Middle frontal gyrus (tissue), 1 donor: ENCODE results near the gene UBAC2.

Source experiments
- DNase-seq: peaks from one replicate; pipeline ENCODE4 v3.0.0-alpha.2; 2015; ENCODE audit warnings: low spot score; ENCODE audit errors: extremely low spot score

Gene UBAC2

DNA sequence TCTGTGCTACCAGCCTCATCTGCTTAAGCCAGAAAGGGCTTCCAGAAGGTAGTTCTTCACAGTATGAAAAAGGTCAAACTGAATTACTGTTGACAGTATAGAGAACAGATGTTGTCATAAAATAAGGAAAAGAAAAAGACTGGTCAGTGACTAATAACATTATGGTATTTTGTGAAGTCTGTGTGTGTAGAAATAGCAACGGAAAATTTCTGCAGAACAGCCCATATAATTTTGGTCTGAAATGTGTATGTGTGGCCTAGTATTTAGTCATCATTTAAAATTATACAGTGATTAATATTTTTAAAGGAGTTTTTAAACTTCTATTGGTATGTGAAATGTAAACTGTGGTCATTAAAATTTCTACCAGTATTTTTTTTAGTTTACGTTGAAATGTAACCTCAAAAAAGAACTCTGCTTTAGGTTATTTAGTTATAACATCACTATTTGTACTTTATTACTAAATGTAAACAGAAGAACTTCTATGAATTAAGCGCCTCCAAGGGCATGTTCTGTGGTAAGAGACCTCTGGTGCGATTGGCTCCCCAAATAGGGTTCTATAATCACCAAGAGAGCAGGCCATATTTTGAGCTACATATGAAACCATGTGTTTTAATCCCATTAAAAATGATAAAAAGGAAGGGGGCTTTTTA, 109.9 kb downstream of the UBAC2 start:
- no peak for DNase-seq

DNA sequence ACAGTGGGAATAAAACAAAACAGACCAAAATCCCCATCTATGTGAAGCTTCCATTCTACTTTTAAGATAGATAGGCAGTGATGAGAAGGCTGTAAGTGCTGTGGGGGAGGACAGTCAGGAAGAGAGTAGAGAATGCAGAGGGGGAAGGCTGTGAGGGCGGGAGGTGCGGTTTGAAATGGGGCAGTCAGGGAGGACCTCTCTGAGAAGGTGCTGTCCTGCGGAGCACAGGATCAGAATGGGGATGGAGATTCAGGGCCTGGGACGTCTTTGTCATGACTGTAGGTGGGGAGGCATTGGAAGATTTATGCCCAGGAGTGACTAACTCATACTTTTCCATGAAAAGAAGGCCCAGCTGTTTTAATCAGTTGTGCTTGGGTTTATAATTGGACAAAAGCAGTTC, 110.5 kb downstream of the UBAC2 start:
- DNase-seq, result no peak

DNA sequence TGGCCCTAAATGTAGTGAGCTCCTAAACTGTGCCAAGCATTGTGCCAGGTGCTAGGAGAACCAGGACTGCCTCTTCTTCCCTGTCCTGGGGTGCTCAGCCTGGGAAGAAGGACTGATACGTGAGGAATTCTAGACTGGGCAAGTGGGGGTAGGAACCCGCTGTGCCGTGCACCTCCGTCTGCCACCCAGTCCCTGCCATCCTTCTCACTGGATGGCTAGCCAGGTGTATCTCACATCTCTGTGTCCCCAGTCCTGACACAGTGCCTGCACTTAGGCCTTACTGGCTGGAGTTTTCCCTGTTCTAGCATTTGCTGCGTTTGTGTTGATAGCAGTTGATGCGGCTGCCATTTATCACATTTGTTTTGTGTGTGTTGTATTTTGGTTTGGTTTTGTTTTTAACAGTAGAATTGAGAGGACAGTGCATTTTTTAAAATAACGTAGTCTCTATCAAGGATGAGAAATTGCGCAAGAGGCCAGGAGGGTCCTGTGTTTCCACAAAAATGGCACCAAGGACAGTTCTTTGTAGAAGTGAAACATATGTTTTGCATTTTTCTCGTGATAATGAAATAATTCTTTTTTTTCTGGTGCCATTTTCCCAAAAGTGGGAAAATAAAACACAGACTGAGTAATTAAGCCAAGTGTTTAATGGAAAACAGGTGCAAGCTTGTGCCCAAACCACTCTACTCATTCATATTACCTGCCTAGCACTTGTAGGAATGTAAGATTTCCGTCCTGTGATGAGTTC, 111.3 kb downstream of the UBAC2 start:
- DNase-seq, result no peak

DNA sequence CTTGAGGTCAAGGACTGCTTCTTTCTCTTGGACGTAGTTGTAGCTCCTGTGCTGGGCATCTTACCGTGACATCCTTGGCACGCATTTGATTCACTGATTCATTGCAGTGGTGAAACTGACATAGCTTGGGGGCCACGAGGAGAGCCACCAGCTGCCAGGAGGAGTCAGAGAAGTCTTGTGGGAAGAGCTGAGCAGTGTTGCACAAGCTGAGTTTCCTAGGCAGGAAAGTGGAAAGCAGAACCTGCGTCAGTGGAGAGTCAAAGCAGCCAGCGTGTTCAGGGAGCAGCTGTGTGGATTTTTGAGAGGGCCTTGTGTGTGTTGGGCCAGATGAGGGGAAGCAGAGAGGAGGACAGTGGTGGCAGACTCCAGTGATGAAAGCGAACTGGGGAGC, 111.8 kb downstream of the UBAC2 start:
- DNase-seq, result no peak

DNA sequence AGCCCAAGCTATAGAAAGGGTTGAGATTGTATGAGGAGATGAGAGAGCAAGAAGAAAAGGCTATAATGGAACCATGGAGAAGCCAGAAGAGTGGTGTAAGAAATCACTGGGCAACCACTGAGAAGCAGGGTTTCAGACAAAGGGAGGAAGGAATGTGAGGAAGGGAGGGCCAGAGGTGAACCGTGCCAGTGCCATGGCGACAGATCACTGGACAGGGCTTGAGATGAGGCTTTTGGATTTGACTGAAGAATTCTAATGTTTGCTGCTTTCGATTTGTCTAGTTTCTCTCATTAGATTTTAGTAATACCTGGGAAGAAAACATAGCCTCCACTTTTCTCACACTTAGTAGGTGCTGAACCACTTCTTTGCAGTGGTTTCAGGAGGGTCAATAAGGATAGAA, 112.8 kb downstream of the UBAC2 start:
- no peak for DNase-seq

DNA sequence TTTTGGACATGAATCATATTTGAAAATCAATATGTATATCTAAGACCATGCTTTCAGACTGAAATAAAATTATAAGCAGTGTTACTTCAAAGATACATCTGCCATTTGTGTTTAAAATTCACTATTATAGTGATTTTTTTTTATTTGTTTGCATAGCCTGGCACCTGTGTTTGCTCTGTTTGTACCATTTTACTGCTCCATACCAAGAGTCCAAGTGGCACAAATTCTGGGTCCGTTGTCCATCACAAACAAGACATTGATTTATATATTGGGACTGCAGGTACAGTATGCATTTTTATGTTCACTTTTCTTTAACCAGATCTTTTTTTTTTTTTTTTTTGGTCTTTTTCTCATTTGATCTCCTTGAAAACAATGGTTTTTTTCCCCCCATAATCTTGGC, 113.3 kb downstream of the UBAC2 start:
- DNase-seq, result no peak

DNA sequence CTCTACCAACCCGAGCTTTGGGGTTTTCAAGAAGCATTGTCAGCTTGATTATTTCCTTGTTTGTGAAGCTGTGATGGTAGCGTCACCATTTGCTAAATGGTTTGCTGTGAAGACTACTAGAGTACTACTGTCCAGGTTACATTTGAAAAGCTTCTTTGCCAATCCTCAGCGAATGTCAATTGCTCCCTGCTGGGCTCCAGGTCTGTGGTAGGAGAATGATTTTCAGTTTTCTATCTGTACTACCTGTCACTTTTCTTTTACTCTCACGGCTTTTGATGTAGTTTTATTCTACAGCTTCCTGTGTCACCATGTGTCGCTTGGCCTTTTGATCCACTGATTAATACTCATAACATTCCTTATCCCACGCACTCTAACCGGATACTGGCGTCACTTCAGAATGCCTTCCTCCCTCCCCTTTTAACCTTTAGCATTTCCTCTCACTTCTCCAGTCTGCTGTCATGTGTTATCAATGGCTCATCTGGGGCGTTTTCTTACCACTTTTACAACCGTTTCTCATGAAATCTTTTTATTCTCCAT, 114.1 kb downstream of the UBAC2 start:
- no peak for DNase-seq

DNA sequence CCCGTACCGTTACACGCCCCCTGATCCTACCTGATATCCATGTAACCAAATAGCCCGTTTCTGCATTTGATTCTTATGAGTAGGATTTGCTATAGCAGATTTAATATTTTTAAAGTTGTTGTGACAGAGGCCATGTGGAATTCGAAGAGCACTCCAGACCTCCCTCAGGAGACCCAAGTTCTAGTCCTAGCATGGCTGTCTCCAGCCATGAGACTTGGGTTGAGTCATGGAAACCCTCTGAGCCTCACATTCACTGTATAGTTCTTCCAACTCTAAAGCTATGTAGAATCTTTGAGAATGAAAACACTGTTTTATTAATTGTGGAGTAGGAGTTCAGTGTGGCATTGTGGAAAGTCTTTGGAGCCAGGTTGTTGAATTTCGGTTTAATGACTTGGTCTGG, 114.5 kb downstream of the UBAC2 start:
- DNase-seq, result no peak

DNA sequence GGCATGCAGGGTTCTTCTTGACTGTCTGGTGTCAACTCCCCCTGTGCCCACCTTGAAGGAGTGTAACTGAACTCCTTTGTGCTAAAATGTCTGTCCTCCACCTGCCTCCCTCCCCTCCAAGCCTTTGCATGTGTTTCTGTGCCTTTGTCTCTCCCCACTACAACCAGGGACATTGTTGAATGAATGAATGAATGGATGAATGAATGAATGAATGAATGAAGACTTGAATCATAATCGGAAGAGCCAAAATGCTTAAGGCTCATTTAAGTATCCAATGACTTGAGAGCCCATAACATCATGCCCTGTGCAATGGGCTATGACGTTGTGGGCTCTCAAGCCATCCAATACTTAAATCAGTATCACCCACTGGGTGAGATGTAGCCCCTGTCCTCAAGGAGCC, 115.6 kb downstream of the UBAC2 start:
- no peak for DNase-seq

DNA sequence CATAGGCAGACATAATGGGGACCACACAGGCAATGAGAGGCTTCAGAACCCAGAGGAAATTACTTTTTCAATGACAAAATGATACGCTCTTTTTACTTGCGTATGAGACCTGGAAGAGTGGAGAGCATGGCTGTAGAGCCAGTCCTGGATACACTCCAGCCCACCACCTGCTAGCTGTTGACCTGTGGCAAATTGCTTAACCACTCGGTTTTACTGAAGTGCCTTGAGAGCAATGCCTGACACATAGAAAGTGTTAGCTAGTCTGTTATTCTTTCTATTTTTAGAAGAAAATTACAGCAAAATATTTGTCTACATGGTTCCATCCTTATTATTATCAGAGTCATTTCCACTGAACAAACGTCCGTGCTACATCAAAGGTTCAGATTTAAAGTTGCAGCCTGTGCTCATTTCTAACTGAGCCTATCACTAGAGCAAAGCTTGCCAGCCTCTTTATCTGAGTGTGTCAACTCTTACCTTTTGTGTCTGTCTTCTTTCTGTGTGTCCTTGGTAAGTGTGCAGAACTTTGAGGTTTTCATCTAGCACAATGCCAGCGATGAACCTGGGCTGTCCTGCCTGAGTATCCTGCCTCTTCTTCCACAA, 116.1 kb downstream of the UBAC2 start:
- DNase-seq, result no peak

DNA sequence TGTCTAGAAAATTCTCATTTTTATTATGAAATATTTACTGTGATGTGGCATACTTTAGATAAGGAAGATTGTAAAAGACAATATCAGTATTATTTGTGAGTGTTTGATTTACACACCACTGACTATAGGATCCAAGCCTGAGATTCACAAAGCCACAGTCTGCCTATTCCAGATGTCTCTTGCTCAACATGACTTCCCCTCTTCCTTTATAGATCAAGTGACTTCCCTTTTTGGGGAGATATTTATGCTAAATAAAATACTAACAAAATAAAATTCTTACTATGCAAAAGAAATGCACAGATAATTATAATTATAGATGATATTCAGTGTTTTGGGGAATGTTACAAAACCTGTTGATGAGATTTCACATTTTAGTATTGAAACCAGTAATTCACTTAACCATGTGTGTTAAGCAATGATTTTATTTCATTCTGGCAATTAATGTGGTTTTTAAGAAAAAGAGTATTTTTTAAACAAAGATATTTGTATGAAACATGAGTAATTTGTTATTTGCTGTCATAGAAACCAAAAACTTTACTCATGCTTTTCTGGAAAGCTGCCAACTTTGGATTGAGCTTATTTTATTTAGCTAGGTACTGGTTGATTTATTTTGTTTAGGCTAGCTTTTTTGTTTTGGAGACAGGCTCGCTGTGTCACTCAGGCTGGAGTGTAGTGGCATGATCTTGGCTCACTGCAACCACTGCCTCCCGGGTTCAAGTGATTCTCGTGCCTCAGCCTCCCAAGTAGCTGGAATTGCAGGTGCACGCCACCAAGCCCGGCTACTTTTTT, 120.2 kb downstream of the UBAC2 start:
- DNase-seq, result no peak

DNA sequence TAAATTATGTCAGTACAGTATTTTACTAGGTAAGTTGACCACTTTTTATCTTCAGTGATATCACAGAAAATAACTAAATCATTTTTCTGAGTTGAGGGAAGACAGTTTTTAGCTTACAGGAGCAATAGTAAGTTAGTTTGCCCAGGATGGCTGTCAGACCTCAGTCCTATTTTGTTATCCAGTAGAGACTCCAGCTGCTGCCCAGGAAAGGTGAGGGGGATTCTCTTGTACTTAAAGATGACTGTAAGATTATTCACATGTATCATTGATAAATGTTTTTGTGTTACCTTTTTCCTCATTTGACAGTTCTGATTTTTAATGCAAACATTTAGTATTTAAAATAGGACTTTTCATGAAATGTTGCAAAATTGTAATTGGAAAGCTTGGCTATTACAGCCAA, 121.1 kb downstream of the UBAC2 start:
- no peak for DNase-seq

DNA sequence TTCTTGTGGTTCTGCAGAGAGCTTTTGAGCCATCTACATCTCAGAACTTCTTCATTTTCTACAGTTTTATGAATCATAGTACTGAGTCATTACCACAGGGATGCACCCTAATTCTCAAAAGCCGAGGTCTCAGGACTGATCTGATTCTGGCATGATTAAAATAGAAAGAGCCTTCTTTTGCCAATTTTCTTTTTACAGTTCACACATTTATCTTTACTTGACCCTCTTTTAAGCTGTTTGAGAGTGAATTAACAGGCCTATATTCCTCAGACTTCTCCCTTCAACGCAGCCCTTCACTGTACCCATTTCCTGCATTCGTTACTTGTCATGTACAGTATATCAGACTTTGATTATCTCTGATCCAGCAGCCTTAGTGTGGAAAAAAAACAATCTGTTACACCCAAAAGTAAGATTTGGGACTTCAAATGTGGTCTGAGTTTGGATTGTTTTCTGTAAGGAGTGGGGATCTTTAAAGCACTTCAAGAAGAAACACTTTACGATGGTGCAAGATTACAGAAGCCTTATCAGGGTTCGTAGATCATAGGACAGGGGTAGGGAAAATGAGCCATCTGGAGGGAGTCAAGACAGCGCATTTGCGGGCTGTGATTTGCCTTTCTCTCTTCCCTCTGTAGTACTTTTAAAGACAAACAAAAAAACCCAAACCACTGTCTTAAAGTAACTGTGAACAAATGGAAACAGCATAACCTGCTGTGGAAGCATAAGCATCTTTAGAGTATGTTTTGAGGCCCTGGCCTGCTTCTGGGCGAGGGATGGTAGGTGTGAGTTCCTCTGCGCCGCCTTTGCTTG, 121.8 kb downstream of the UBAC2 start:
- no peak for DNase-seq

DNA sequence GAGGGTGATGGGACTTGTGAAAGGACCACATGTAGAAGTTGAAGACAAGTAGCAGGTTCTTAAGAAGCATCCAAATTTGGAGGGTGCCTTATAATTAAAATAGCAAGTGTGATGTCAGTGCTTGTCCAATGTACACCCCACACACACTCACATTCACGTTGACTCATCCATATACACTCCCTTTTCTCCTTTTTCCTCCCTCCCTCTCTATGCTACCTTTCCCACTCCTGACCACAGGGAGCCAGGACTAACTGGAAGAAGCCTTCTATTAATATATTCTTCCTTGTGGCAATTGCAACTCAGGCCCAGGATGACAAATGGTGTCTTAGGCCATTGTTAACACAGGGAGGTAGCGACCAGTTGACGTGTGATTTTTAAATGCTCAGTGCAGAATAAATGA, 122.8 kb downstream of the UBAC2 start:
- DNase-seq, result no peak

DNA sequence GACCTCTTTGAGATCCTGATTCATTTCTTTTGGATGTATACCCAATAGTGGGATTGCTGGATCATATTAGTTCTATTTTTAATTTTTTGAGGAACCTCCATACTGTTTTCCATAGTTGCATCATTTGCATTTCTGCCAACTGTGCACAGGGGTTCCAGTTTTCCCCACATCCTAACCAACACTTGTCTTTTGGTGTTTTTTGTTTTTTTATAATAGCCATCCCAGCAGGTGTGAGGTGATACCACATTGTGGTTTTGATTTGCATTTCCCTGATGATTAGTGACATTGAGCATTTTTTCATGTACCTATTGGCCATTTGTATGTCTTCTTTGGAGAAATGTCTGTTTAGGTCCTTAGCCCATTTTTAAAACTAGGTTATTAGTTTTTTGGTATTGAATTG, 125.4 kb downstream of the UBAC2 start:
- DNase-seq, result no peak

DNA sequence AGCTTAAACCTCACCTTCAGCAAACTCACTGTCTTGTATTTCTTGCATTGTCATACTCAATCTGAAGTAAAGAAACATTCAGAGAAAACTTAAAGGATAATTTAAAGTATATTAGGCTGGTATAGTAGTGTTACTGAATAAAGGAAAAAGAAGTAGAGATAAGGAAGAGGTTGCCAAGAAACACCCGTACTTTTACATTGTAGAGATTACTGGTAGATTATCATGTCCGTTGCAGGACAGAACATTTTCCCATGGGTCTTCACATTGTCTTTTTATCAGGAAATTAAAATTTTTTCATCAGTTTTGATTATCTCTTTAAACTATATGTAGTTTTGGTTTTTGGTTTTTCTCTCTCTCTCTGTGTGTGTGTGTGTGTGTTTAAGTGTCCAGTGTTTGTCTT, 126.5 kb downstream of the UBAC2 start:
- no peak for DNase-seq

DNA sequence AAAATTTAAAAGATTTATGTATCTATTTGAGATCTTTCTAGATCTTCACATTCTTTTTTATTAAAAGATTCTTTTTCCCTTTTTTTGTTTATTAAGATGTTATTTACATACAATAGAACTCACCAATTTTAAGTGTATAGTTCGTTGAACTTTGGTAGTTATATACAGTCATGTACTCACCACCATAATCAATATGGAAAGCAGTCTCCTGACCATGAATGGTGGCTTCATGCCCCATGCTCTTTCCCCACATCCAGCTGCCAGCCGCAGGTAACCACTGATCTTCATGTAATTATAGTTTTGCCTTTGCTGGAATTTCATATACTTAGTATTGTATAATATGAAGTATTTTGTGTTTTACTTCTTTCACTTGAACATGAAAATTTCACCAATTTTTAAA, 127.1 kb downstream of the UBAC2 start:
- DNase-seq, result no peak

DNA sequence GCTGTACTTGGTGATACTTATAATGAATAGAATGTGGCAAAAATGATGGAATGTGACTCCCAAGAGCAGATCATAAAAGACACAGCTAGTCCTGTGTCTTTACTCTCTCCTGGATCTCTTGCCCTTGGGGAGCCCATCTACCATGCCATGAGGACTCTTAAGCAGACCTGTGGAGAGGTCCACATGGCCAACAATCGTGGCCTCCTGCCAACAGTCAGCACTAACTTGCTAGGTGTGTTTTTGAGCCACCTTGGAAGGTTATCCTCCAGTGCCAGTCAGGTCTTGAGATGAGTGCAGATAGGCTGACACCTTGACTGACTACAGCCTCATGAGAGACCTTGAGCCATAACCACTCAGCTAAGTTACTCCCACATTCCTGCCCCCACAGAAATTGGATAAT, 128.8 kb downstream of the UBAC2 start:
- DNase-seq, result no peak

DNA sequence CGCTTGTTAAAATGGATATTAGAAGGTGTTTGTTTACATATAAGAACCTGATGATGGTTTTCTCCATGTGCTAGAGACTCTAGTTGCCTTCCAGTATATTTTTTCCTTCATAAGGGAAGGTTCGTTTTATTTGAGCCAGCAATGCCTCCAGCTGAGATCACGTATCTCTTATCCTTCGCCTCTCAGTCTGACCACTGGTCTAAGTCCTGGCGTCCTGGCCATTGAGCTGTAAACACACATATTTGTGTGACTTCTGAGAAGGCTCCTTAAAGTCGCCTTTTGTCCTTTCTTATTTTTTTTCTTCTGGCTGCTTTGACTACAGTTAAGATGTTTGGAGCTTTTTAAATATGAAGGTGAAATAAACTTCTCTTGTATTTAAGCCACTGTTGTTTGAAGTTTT, 130.3 kb downstream of the UBAC2 start:
- no peak for DNase-seq

DNA sequence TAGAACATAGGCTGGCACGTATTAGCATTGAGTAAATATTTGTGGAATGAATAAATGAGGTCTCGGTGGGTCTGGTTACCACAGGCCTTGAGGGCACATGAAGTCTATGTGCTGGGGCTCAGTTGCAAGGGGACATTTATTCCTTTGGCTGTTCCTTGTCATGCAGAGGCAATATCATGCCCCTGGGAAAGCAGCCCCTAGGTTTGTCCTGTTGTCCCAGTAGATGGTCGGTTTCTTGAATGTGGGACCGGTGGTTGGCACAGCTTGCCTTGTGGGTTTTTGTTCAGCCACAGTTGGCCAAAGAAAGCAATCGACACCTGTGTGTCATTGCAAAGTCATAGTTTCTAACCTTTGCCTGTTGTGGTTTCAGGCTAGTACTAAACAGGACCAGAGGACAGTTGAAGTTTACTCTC, 131.2 kb downstream of the UBAC2 start:
- DNase-seq, result no peak

DNA sequence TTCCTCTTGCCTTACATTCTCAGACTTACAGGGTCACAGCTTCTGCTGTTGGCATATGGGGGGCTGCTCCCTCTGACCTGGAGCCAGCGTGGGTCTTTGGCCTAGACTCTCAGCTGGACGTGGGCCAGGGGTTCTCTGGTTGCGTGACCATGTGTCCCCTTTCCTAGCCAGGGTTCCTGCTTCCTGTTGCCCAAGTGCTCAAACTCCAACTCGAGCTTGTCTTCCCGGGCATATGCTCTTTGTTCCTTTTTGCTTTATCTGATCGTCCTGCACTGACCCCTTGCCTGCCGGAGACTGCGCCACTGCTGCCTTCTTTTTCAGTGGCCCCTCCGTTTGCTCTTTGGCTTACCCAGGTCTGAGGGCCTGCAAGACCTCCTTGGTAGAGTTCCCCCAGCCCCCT, 131.8 kb downstream of the UBAC2 start:
- no peak for DNase-seq
